SIG-M5 (cell line): ENCODE data around the gene PGRMC2.
"Not testable (repeated sequence)": the region's sequence is repeated elsewhere in the genome, so short reads cannot be mapped to it uniquely, and the experiment has no call there.

Experiments used
- DNase-seq: peaks from one replicate; lab custom pipeline; 2025; lab: John Stamatoyannopoulos, UW

The PGRMC2 gene

GRCh38 chr4:128267745-128268144 lies 19.9 kb downstream of the PGRMC2 start:
- DNase-seq: no peak

GRCh38 chr4:128267171-128267570 lies 20.4 kb downstream of the PGRMC2 start:
- DNase-seq: not testable (repeated sequence)

GRCh38 chr4:128265550-128265949 lies 22.1 kb downstream of the PGRMC2 start:
- not testable (repeated sequence) for DNase-seq

- not testable (repeated sequence) for DNase-seq
Measured at GRCh38 chr4:128259889-128260288, 27.7 kb downstream of the PGRMC2 start.

- DNase-seq: not testable (repeated sequence)
Measured at GRCh38 chr4:128258166-128258565, 29.4 kb downstream of the PGRMC2 start.

- no peak for DNase-seq
Measured at GRCh38 chr4:128256539-128256938, 31.1 kb downstream of the PGRMC2 start.

GRCh38 chr4:128255906-128256305 lies 31.7 kb downstream of the PGRMC2 start:
- no peak for DNase-seq

GRCh38 chr4:128249787-128250668 lies 37.6 kb downstream of the PGRMC2 start:
- no peak for DNase-seq

- DNase-seq: no peak
Measured at GRCh38 chr4:128247906-128248305, 39.7 kb downstream of the PGRMC2 start.

- DNase-seq: not testable (repeated sequence)
Measured at GRCh38 chr4:128245391-128245790, 42.2 kb downstream of the PGRMC2 start.

GRCh38 chr4:128244379-128244778 lies 43.2 kb downstream of the PGRMC2 start:
- DNase-seq: no peak

- no peak for DNase-seq
Measured at GRCh38 chr4:128242601-128243000, 45.0 kb downstream of the PGRMC2 start.

- no peak for DNase-seq
Measured at GRCh38 chr4:128241981-128242380, 45.6 kb downstream of the PGRMC2 start.

GRCh38 chr4:128241425-128241913 lies 46.1 kb downstream of the PGRMC2 start:
- DNase-seq: no peak

GRCh38 chr4:128241019-128241418 lies 46.6 kb downstream of the PGRMC2 start:
- no peak for DNase-seq

GRCh38 chr4:128234836-128235235 lies 52.8 kb downstream of the PGRMC2 start:
- no peak for DNase-seq

- DNase-seq: no peak
Measured at GRCh38 chr4:128232719-128233118, 54.9 kb downstream of the PGRMC2 start.

GRCh38 chr4:128228845-128229795 lies 58.5 kb downstream of the PGRMC2 start:
- no peak for DNase-seq

GRCh38 chr4:128227991-128228571 lies 59.5 kb downstream of the PGRMC2 start:
- no peak for DNase-seq

GRCh38 chr4:128225148-128225547 lies 62.5 kb downstream of the PGRMC2 start:
- no peak for DNase-seq

- DNase-seq: no peak
Measured at GRCh38 chr4:128221586-128221985, 66.0 kb downstream of the PGRMC2 start.
